GM19438 (cell line): Measurements from ENCODE around the gene GRB7.
"Not testable (repeated sequence)": the region's sequence is repeated elsewhere in the genome, so short reads cannot be mapped to it uniquely, and the experiment has no call there.

Experiments
- ATAC-seq: cut with Tn5 transposase; IDR thresholded peaks from one replicate; pipeline ENCODE4 v1.9.1; 2021; ENCODE audit warnings: low read depth; ENCODE audit not compliant: unreplicated experiment

Gene GRB7

GRCh38 chr17:39709319-39709997 is 28.3 kb upstream of the GRB7 start:
- ATAC-seq: no peak

- ATAC-seq: no peak
Observed at GRCh38 chr17:39709998-39710964, 27.5 kb upstream of the GRB7 start.

- not testable (repeated sequence) for ATAC-seq
Observed at GRCh38 chr17:39711071-39711470, 26.7 kb upstream of the GRB7 start.

- ATAC-seq: no peak
Observed at GRCh38 chr17:39711851-39712250, 25.9 kb upstream of the GRB7 start.

- ATAC-seq: no peak
Observed at GRCh38 chr17:39714234-39714633, 23.5 kb upstream of the GRB7 start.

GRCh38 chr17:39715375-39716072 is 22.2 kb upstream of the GRB7 start:
- ATAC-seq: no peak

- no peak for ATAC-seq
Observed at GRCh38 chr17:39716073-39716818, 21.5 kb upstream of the GRB7 start.

GRCh38 chr17:39716879-39717536 is 20.7 kb upstream of the GRB7 start:
- no peak for ATAC-seq

GRCh38 chr17:39717660-39718059 is 20.1 kb upstream of the GRB7 start:
- ATAC-seq: no peak

- ATAC-seq: no peak
Observed at GRCh38 chr17:39719563-39720355, 18.0 kb upstream of the GRB7 start.

- ATAC-seq: no peak
Observed at GRCh38 chr17:39722104-39722503, 15.6 kb upstream of the GRB7 start.

- ATAC-seq: no peak
Observed at GRCh38 chr17:39722965-39723848, 14.5 kb upstream of the GRB7 start.

- no peak for ATAC-seq
Observed at GRCh38 chr17:39724731-39725130, 13.0 kb upstream of the GRB7 start.

- not testable (repeated sequence) for ATAC-seq
Observed at GRCh38 chr17:39725923-39726322, 11.8 kb upstream of the GRB7 start.

GRCh38 chr17:39726617-39727016 is 11.1 kb upstream of the GRB7 start:
- ATAC-seq: no peak

- no peak for ATAC-seq
Observed at GRCh38 chr17:39727556-39727955, 10.2 kb upstream of the GRB7 start.

GRCh38 chr17:39729280-39729851 is 8.4 kb upstream of the GRB7 start:
- no peak for ATAC-seq
